Sigmoid colon (tissue), 7 donors: ENCODE results near the gene MSX1. TPM values are rescaled to one million over a fixed set of nuclear protein-coding genes. Genes with fewer than 3 reads are reported as not detected.

ENCODE experiments used
- DNase-seq: peaks from one replicate; pipeline ENCODE4 v3.0.0-alpha.2; 2019
- H3K27ac ChIP-seq, 4 donors: fragments of 200-600 bp; sonication (generic); one replicate each; pipeline ENCODE4 v1.5.1; 2016 to 2019; ENCODE audit warnings: mild to moderate bottlenecking in 1 of 4
- H3K27me3 ChIP-seq, 3 donors: fragments of 200-600 bp; sonication (generic); one replicate each; pipeline ENCODE4 v1.5.1; 2019; ENCODE audit warnings: mild to moderate bottlenecking in 1 of 3
- H3K36me3 ChIP-seq, 4 donors: fragments of 200-600 bp; sonication (generic); one replicate each; pipeline ENCODE4 v1.5.1; 2016 to 2019
- H3K4me1 ChIP-seq, 4 donors: fragments of 200-600 bp; sonication (generic); one replicate each; pipeline ENCODE4 v1.5.1; 2017 to 2019
- H3K4me3 ChIP-seq, 4 donors: fragments of 200-600 bp; sonication (generic); one replicate each; pipeline ENCODE4 v1.5.1; 2017 to 2019; ENCODE audit warnings: mild to moderate bottlenecking in 2 of 4, moderate library complexity in 1 of 4
- H3K9me3 ChIP-seq, 4 donors: fragments of 200-600 bp in 3 of 4; sonication (generic) in 3 of 4; one replicate each; pipeline versions ENCODE4 v1.5.1 to v1.6.1; 2013 to 2019
- EP300 ChIP-seq, 4 donors: sonication (generic); formaldehyde crosslinking; IDR thresholded peaks; one replicate each; pipeline ENCODE4 v1.6.1; 2017; ENCODE audit warnings: antibody characterized with exemption in 4 of 4
- POLR2A ChIP-seq, 2 donors: fragments of 450-650 bp; IDR thresholded peaks; one replicate each; pipeline ENCODE4 v1.6.1; 2016; ENCODE audit warnings: antibody characterized with exemption in 2 of 2, mild to moderate bottlenecking in 2 of 2, moderate library complexity in 2 of 2
- POLR2AphosphoS5 ChIP-seq, 4 donors: sonication (generic); formaldehyde crosslinking; IDR thresholded peaks; one replicate each; pipeline ENCODE4 v1.6.1; 2017; ENCODE audit warnings: antibody characterized with exemption in 4 of 4
- WGBS, 2 donors: extraction: QIAGEN DNeasy Blood & Tissue Kit; methylation state at CpG; one replicate each; pipeline ENCODE4 v1.1.7; 2013; 5-methylcytosine and 5-hydroxymethylcytosine counted together
- intact Hi-C: fragments of 100-400 bp; cut with DNase I; formaldehyde crosslinking; loops from one replicate; pipeline ENCODE4 v1.15.1; 2023
- polyA plus RNA-seq, 3 donors: library from polyadenylated mRNA; stranded (reverse); fragments of 200-250 nt; gene quantifications; one replicate each; pipeline ENCODE4 v1.2.3, GENCODE V29; 2013
- total RNA-seq, 4 donors: library from RNA; depleted of rRNA; stranded (reverse); fragments of >200 nt; gene quantifications; one replicate each; pipeline ENCODE4 v1.1.0, GENCODE V29; 2016
- TF ChIP-seq, protein P1 (sequence below), 4 experiments: fragments of 450-650 bp in 3 of 4; fragments of 200-600 bp in 1 of 4; IDR thresholded peaks; one replicate each; pipeline ENCODE4 v1.5.1; 2016 to 2019; ENCODE audit warnings: antibody characterized with exemption in 4 of 4, mild to moderate bottlenecking in 3 of 4, moderate library complexity in 2 of 4
- donor health status: healthy with polysubstance abuse.
- donor health status: Bipolar disorder and iron deficiency.
- donor health status: healthy.

MSX1 gene
- total and polyA plus RNA-seq, 7 donors = 0.45 to 7.2 (median 0.99) TPM; not detected in 1

DNA sequence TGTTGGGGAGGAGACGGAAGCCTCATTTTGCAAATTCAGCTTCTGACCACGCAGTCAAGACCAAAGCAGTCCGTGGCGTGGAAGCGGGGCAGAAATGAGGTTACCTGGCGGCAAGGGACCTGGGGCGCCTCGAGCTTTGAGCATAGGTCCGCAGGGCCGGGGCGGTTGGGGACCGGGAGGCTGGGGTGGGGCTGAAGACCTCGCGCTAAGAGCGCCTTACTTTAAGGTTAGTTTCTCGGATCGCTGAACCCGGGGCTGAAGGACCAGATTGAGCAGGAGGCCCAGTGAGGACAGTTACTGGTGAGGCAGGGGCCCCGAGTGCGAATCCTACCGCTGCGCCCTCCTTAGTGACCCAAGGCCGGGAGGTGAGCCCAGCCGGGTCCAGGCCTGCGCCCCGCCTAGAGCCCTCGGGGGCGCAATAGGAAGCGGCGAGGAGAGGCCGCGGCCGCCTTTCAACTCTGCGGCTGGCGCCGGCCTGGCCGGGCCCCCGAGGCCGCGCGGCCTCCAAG is 7.5 kb downstream of the MSX1 start:
- no peaks in the 10 kb centered on the region for H3K9me3 ChIP-seq
- H3K36me3 ChIP-seq = no peaks in the 10 kb centered on the region
- H3K4me1 ChIP-seq = peaks cover 0 to 57% (median 44%) of the 10 kb centered on the region in 4 donors
- DNase-seq = no peak
- no peak overlapping the region for H3K27ac ChIP-seq
- intact Hi-C loops = loop anchor here (10.0 kb wide), 1 partner anchor 382 kb away; no protein-coding TSS in a partner anchor
- 3% methylated on average over 41 of the region's 41 CpGs for WGBS, 2 donors
- peak overlapping the region in 2 of 4 donors; percentile 4 to 23 for H3K4me3 ChIP-seq
- TF ChIP-seq POLR2AphosphoS5 (IDR thresholded peaks at IDR 0.05) (no peak), POLR2A (IDR thresholded peaks at IDR 0.05) (no peak), EP300 (IDR thresholded peaks at IDR 0.05) (no peak)
- TF ChIP-seq, protein P1, sequence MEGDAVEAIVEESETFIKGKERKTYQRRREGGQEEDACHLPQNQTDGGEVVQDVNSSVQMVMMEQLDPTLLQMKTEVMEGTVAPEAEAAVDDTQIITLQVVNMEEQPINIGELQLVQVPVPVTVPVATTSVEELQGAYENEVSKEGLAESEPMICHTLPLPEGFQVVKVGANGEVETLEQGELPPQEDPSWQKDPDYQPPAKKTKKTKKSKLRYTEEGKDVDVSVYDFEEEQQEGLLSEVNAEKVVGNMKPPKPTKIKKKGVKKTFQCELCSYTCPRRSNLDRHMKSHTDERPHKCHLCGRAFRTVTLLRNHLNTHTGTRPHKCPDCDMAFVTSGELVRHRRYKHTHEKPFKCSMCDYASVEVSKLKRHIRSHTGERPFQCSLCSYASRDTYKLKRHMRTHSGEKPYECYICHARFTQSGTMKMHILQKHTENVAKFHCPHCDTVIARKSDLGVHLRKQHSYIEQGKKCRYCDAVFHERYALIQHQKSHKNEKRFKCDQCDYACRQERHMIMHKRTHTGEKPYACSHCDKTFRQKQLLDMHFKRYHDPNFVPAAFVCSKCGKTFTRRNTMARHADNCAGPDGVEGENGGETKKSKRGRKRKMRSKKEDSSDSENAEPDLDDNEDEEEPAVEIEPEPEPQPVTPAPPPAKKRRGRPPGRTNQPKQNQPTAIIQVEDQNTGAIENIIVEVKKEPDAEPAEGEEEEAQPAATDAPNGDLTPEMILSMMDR (IDR thresholded peaks at IDR 0.05) = no peak
- peaks cover 84 to 100% (median 98%) of the 10 kb centered on the region in 3 donors for H3K27me3 ChIP-seq

DNA sequence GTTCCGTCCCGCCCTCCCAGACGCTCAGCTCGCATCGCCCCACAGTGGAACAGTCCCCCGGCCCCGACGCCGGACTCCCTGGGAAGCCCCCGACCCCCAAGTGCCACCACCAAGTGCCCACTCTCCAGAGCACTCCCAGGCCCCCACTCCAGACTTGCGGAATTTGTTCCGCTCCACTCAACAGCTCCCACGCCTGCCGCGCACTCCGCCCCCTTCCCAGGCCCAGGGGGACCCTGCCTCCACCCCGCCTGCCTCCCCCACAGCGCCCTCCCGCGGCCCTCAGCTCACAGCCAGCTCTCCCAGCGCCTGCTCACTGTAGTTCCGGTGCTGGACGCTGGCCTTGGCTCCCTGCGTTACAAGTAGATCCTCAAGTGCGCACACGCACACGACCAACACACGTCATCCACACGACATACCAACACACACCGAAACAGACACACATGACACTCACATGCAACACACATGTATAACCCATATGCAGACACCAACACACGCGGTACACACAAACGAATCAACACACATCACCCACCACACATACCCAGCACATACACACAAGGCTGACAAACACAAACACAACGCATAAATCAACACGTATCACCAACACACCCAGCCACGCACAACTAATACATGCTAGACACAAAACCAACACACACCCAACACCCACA is 8.0 kb downstream of the MSX1 start:
- H3K27ac ChIP-seq = no peak overlapping the region
- WGBS, 2 donors = 5 to 6% methylated on average over 36 of the region's 36 CpGs

DNA sequence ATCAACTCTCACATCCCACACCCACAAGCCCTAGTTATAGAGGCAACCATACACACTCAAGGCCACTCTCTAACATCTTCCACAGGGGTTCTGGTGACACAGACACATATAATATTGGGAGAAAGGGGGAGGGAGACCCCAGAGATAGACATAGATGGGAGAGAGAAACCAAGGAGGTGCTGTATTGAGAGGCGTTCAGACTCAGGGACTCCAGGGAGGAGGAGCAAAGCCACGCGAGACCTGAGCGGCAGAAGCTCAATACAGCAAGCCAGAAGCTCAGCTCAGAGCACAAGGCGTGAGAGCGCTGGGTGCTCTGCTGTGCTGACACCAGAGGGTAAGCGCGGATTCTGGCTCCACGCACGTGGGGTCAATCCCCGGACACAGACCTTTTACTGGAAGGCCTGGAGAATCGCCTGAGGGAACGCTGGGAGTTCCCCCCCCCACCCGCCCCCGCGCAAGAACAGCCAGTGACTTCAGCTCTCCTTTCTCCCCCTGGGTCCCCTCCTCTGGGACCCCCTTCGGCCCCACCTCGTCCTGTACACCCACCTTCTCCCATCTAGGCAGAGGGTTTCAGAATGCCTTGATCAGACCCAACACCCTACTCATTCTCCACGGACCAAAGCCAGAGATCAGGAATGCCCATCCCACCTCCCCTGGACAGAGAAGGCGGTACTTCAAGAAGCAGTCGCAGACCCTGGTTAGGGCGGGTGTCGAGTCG is 8.7 kb downstream of the MSX1 start:
- Histone ChIP-seq H3K27me3 (peaks cover 84 to 100% (median 98%) of the 10 kb centered on the region in 3 donors), H3K9me3 (no peaks in the 10 kb centered on the region), H3K4me1 (peaks cover 0 to 60% (median 48%) of the 10 kb centered on the region in 4 donors), H3K27ac (no peak overlapping the region), H3K4me3 (no peak overlapping the region), H3K36me3 (no peaks in the 10 kb centered on the region)
- DNase-seq = no peak
- 11% methylated on average over 24 of the region's 24 CpGs for WGBS, 2 donors
- TF ChIP-seq, protein P1 (IDR thresholded peaks at IDR 0.05) = no peak
- TF ChIP-seq POLR2AphosphoS5 (IDR thresholded peaks at IDR 0.05) (no peak), EP300 (IDR thresholded peaks at IDR 0.05) (no peak), POLR2A (IDR thresholded peaks at IDR 0.05) (no peak)
- intact Hi-C loops = loop anchor here (10.0 kb wide), 1 partner anchor 383 kb away; no protein-coding TSS in a partner anchor

More for the DNA sequence above, 8.0 kb downstream of the MSX1 start:
- intact Hi-C loops = loop anchor here (10.0 kb wide), 1 partner anchor 383 kb away; no protein-coding TSS in a partner anchor
- DNase-seq = no peak
- H3K4me1 ChIP-seq = peaks cover 0 to 60% (median 47%) of the 10 kb centered on the region in 4 donors
- no peak overlapping the region for H3K4me3 ChIP-seq
- H3K27me3 ChIP-seq = peaks cover 84 to 100% (median 98%) of the 10 kb centered on the region in 3 donors
- no peaks in the 10 kb centered on the region for H3K9me3 ChIP-seq
- TF ChIP-seq POLR2AphosphoS5 (IDR thresholded peaks at IDR 0.05) (no peak), EP300 (IDR thresholded peaks at IDR 0.05) (no peak), POLR2A (IDR thresholded peaks at IDR 0.05) (no peak)
- TF ChIP-seq, protein P1 (IDR thresholded peaks at IDR 0.05) = no peak
- H3K36me3 ChIP-seq = no peaks in the 10 kb centered on the region

DNA sequence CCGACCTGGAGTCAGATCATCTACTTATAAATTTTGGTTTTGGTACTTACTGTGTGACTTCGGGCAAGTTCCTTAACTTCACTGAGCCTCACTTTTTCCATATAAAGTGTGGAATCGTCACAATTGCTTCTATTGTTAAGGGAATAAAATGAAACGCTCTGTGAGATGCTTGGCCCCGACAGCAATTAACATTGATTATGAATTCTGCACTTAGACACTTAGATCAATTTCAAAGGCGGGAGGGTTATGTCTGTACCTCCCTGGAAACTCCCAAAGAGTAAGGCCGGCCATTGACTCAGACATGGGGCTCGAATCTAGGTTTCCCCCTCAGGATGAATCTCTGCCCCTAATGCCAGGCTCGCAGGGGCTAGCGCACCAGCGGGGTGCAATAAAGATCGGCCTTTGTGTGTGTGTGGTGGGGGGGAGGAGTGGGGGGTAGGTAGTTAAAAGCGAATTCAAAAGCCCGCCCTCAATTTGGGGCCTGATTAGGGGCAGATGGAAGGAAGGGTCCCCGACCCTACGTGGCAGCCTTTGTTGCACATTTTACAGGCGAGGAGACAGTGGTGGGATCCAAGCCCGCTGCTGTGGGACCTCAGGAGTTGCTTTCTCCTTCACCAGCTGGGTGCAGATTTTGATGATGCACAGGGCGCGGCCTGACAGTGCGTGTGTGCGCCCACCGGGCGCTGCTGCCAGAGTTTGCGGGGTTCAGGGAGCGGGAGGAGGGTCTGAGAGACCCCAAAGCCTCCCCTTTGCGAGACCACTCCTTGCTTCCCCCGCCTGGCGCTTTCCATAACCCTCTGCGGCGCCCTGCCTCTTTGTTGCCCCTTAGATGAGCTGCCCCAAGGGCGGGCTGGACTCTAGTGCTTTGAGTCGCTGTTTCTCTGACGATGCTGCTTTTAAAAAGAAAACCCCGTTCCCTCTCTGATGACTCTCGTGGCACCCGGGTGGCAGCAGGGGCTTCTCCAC is 9.6 kb downstream of the MSX1 start:
- no peak overlapping the region for H3K4me3 ChIP-seq
- 6 to 8% methylated on average over 37 of the region's 37 CpGs for WGBS, 2 donors
- intact Hi-C loops = loop anchor here (10.0 kb wide), 1 partner anchor 384 kb away; no protein-coding TSS in a partner anchor
- no peak overlapping the region for H3K27ac ChIP-seq
- TF ChIP-seq, protein P1 (IDR thresholded peaks at IDR 0.05) = no peak
- TF ChIP-seq EP300 (IDR thresholded peaks at IDR 0.05) = no peak
- TF ChIP-seq POLR2A (IDR thresholded peaks at IDR 0.05) = no peak
- TF ChIP-seq POLR2AphosphoS5 (IDR thresholded peaks at IDR 0.05) = no peak
- H3K9me3 ChIP-seq = no peaks in the 10 kb centered on the region
- DNase-seq = no peak
- peaks cover 0 to 60% (median 48%) of the 10 kb centered on the region in 4 donors for H3K4me1 ChIP-seq
- peaks cover 79 to 100% (median 100%) of the 10 kb centered on the region in 3 donors for H3K27me3 ChIP-seq
- H3K36me3 ChIP-seq = no peaks in the 10 kb centered on the region
